H1 (cell line): Measurements from ENCODE around the gene FSD1. TPM values are rescaled to one million over a fixed set of nuclear protein-coding genes. Genes with fewer than 3 reads are reported as not detected.

Experiments
- CTCF ChIA-PET: fragments of 300-600 bp; sonication (Branson Sonifier 250); formaldehyde crosslinking; loops from one replicate; lab custom pipeline; 2021; ENCODE audit not compliant: partially characterized antibody; lab: Charles Lee
- POLR2A ChIA-PET: fragments of 300-600 bp; sonication (Branson Sonifier 250); formaldehyde crosslinking; loops from one replicate; lab custom pipeline; 2021; ENCODE audit warnings: inconsistent platforms; ENCODE audit not compliant: partially characterized antibody; lab: Charles Lee
- DNase-seq, 2 experiments: peaks; one replicate each; pipeline versions ENCODE4 v3.0.0 to v3.0.0-alpha.2; 2010 to 2022; ENCODE audit warnings: low spot score in 2 of 2, low read depth in 1 of 2, mixed read lengths in 1 of 2
- FAIRE-seq: peaks from 2 replicates; lab custom pipeline; 2011; peaks lifted over from hg19 to GRCh38; lab: Jason Lieb, UNC
- H2AFZ ChIP-seq: 2 replicates; pipeline ENCODE4 v1.8.1; 2012; ENCODE audit warnings: low read length, inconsistent platforms
- H2AK5ac ChIP-seq: 2 replicates; pipeline ENCODE4 v1.6.1; 2013; ENCODE audit warnings: low read depth, low read length
- H2BK120ac ChIP-seq: replicated peaks from 2 replicates; pipeline ENCODE3; 2013; ENCODE audit warnings: low read depth, low read length, inconsistent platforms
- H2BK12ac ChIP-seq: 2 replicates; pipeline ENCODE4 v1.6.1; 2013; ENCODE audit warnings: low read depth, low read length
- H2BK15ac ChIP-seq: 2 replicates; pipeline ENCODE4 v1.6.1; 2013; ENCODE audit warnings: low read length
- H2BK20ac ChIP-seq: 2 replicates; pipeline ENCODE4 v1.6.1; 2013; ENCODE audit warnings: low read length
- H2BK5ac ChIP-seq: 2 replicates; pipeline ENCODE4 v1.6.1; 2013; ENCODE audit warnings: low read depth, low read length
- H3K14ac ChIP-seq: 2 replicates; pipeline ENCODE4 v1.6.1; 2013; ENCODE audit warnings: inconsistent platforms; ENCODE audit not compliant: insufficient read length
- H3K18ac ChIP-seq: 2 replicates; pipeline ENCODE4 v1.6.1; 2013; ENCODE audit warnings: low read length; ENCODE audit errors: extremely low read depth
- H3K23ac ChIP-seq: 2 replicates; pipeline ENCODE4 v1.6.1; 2013; ENCODE audit warnings: inconsistent platforms; ENCODE audit not compliant: insufficient read length
- H3K23me2 ChIP-seq: 2 replicates; pipeline ENCODE4 v1.6.1; 2013; ENCODE audit warnings: low read depth, low read length
- H3K27ac ChIP-seq: 2 replicates; pipeline ENCODE4 v1.6.1; 2011; ENCODE audit warnings: low read depth, low read length, inconsistent platforms
- H3K27me3 ChIP-seq, 4 experiments: replicated peaks in 1 of 4; 1 replicate in 1 of 4; 2 replicates in 3 of 4; pipeline versions ENCODE4 v1.6.1 to v1.8.1; 2011 to 2013; ENCODE audit warnings: low read length in 3 of 4, mild to moderate bottlenecking in 3 of 4, inconsistent platforms in 2 of 4, mixed read lengths in 2 of 4, moderate library complexity in 1 of 4; ENCODE audit not compliant: control insufficient read depth in 3 of 4, insufficient read depth in 3 of 4; ENCODE audit errors: extremely low read depth in 1 of 4
- H3K36me3 ChIP-seq, 4 experiments: 2 replicates each; pipeline versions ENCODE4 v1.6.1 to v1.8.1; 2011 to 2013; ENCODE audit warnings: mild to moderate bottlenecking in 4 of 4, low read length in 3 of 4, moderate library complexity in 2 of 4, control low read depth in 1 of 4, inconsistent platforms in 1 of 4; ENCODE audit not compliant: insufficient read depth in 4 of 4, control insufficient read depth in 2 of 4
- H3K4ac ChIP-seq: replicated peaks from 2 replicates; pipeline ENCODE3; 2013; ENCODE audit warnings: low read length, low read depth, mixed read lengths, inconsistent platforms; ENCODE audit not compliant: insufficient read length
- H3K4me1 ChIP-seq, 4 experiments: replicated peaks in 1 of 4; 1 replicate in 1 of 4; 2 replicates in 3 of 4; pipeline versions ENCODE4 v1.6.1 to v1.8.1; 2011 to 2013; ENCODE audit warnings: low read length in 3 of 4, inconsistent platforms in 2 of 4, mixed read lengths in 1 of 4; ENCODE audit not compliant: insufficient read depth in 4 of 4, control insufficient read depth in 3 of 4
- H3K4me2 ChIP-seq, 2 experiments: 2 replicates each; pipeline versions ENCODE4 v1.6.1 to v1.8.1; 2011 to 2013; ENCODE audit warnings: low read depth in 2 of 2, low read length in 2 of 2, control low read depth in 1 of 2, inconsistent platforms in 1 of 2, mild to moderate bottlenecking in 1 of 2; ENCODE audit not compliant: insufficient read depth in 1 of 2
- H3K4me3 ChIP-seq, 4 experiments: fragments of 200-600, 300-600 bp in 1 of 4; sonication (generic), shearing (Covaris generic), sonication (Bioruptor Twin) in 1 of 4; 2 replicates each; pipeline versions ENCODE4 v1.5.1 to v1.8.1; 2011 to 2016; ENCODE audit warnings: low read length in 4 of 4, low read depth in 3 of 4, control low read depth in 2 of 4, inconsistent platforms in 2 of 4, mild to moderate bottlenecking in 2 of 4, mixed read lengths in 1 of 4, moderate library complexity in 1 of 4; ENCODE audit not compliant: insufficient read depth in 2 of 4; ENCODE audit errors: extremely low read depth in 1 of 4
- H3K56ac ChIP-seq: replicated peaks from 2 replicates; pipeline ENCODE3; 2013; ENCODE audit warnings: low read depth, mild to moderate bottlenecking, mixed read lengths, low read length, inconsistent platforms; ENCODE audit not compliant: insufficient read length
- H3K79me1 ChIP-seq: 2 replicates; pipeline ENCODE4 v1.6.1; 2013; ENCODE audit warnings: low read depth, low read length, control low read depth
- H3K79me2 ChIP-seq, 2 experiments: 2 replicates each; pipeline versions ENCODE4 v1.6.1 to v1.8.1; 2012 to 2013; ENCODE audit warnings: low read length in 2 of 2, mild to moderate bottlenecking in 2 of 2, inconsistent platforms in 1 of 2; ENCODE audit not compliant: insufficient read depth in 2 of 2, control insufficient read depth in 1 of 2
- H3K9ac ChIP-seq, 4 experiments: replicated peaks in 1 of 4; 1 replicate in 1 of 4; 2 replicates in 3 of 4; pipeline versions ENCODE4 v1.6.1 to v1.8.1; 2011 to 2013; ENCODE audit warnings: low read depth in 3 of 4, low read length in 3 of 4, control low read depth in 2 of 4, mild to moderate bottlenecking in 2 of 4, moderate library complexity in 2 of 4, inconsistent platforms in 1 of 4; ENCODE audit errors: extremely low read depth in 1 of 4
- H3K9me3 ChIP-seq, 2 experiments: 2 replicates each; pipeline versions ENCODE4 v1.6.1 to v1.8.1; 2012 to 2013; ENCODE audit warnings: mild to moderate bottlenecking in 2 of 2, moderate library complexity in 2 of 2, control low read depth in 1 of 2, inconsistent platforms in 1 of 2, low read depth in 1 of 2, low read length in 1 of 2, mixed read lengths in 1 of 2; ENCODE audit not compliant: insufficient read depth in 2 of 2
- H4K20me1 ChIP-seq, 2 experiments: replicated peaks in 1 of 2; 2 replicates each; pipeline versions ENCODE3 to v1.8.1; 2011 to 2013; ENCODE audit warnings: inconsistent platforms in 2 of 2, low read length in 2 of 2, mild to moderate bottlenecking in 1 of 2; ENCODE audit not compliant: insufficient read depth in 2 of 2, control insufficient read depth in 1 of 2
- H4K5ac ChIP-seq: 2 replicates; pipeline ENCODE4 v1.6.1; 2013; ENCODE audit warnings: low read length, low read depth, mixed read lengths, inconsistent platforms; ENCODE audit not compliant: insufficient read length
- H4K8ac ChIP-seq: 2 replicates; pipeline ENCODE4 v1.8.0; 2013; ENCODE audit warnings: mild to moderate bottlenecking, moderate library complexity, low read length, inconsistent platforms; ENCODE audit not compliant: insufficient read depth; ENCODE audit errors: extremely low read depth
- H4K91ac ChIP-seq: replicated peaks from 2 replicates; pipeline ENCODE3; 2013; ENCODE audit warnings: low read length, mixed read lengths, inconsistent platforms; ENCODE audit not compliant: insufficient read length
- BRCA1 ChIP-seq: IDR thresholded peaks from 2 replicates; pipeline ENCODE4 v1.6.1; 2012; ENCODE audit warnings: low read depth, low read length, improper control_type of control experiment
- CHD2 ChIP-seq: IDR thresholded peaks from 2 replicates; pipeline ENCODE4 v1.6.1; 2012; ENCODE audit warnings: low read length, improper control_type of control experiment
- HDAC6 ChIP-seq: IDR thresholded peaks from one replicate; pipeline ENCODE4 v1.7.1; 2012; ENCODE audit warnings: low read depth, mild to moderate bottlenecking, inconsistent platforms, low read length, moderate library complexity
- NANOG ChIP-seq: IDR thresholded peaks from 2 replicates; pipeline ENCODE4 v1.6.1; 2011; ENCODE audit warnings: low read length, low read depth, mild to moderate bottlenecking, inconsistent platforms; ENCODE audit not compliant: insufficient read depth, poor library complexity, severe bottlenecking
- NRF1 ChIP-seq: IDR thresholded peaks from 2 replicates; pipeline ENCODE4 v1.6.1; 2011; ENCODE audit warnings: mild to moderate bottlenecking, low read depth, low read length, improper control_type of control experiment
- POLR2A ChIP-seq, 2 experiments: IDR thresholded peaks; 1 replicate in 1 of 2; 2 replicates in 1 of 2; pipeline ENCODE4 v1.6.1; 2011; ENCODE audit warnings: low read depth in 2 of 2, low read length in 2 of 2, mild to moderate bottlenecking in 2 of 2; ENCODE audit errors: control extremely low read depth in 1 of 2
- SP1 ChIP-seq: IDR thresholded peaks from 2 replicates; pipeline ENCODE4 v1.6.1; 2011; ENCODE audit warnings: low read depth, low read length
- SP2 ChIP-seq: IDR thresholded peaks from 2 replicates; pipeline ENCODE4 v1.6.1; 2012; ENCODE audit warnings: mild to moderate bottlenecking, low read length, inconsistent platforms
- TAF7 ChIP-seq: optimal IDR thresholded peaks from 2 replicates; pipeline ENCODE3; 2011; ENCODE audit warnings: low read depth, mild to moderate bottlenecking, inconsistent platforms, low read length, moderate library complexity, borderline replicate concordance
- TBP ChIP-seq: IDR thresholded peaks from 2 replicates; pipeline ENCODE4 v1.6.1; 2011; ENCODE audit warnings: low read depth, low read length, improper control_type of control experiment
- TEAD4 ChIP-seq: IDR thresholded peaks from 2 replicates; pipeline ENCODE4 v1.6.1; 2012; ENCODE audit warnings: low read depth, low read length, inconsistent platforms, mixed read lengths
- WGBS, 2 experiments: shearing (Covaris generic) in 1 of 2; methylation state at CpG; one replicate each; pipeline versions ENCODE4 v1.1.6 to v1.1.7; 2013 to 2015; ENCODE audit warnings: low lambda C conversion rate in 2 of 2, mixed read lengths in 2 of 2, inconsistent platforms in 1 of 2, low coverage in 1 of 2, missing lambda C conversion rate in 1 of 2; ENCODE audit not compliant: insufficient replicate concordance in 2 of 2, insufficient coverage in 1 of 2, insufficient read length in 1 of 2; ENCODE audit errors: extremely low coverage in 1 of 2, missing lambda C conversion rate in 1 of 2; 5-methylcytosine and 5-hydroxymethylcytosine counted together
- polyA plus RNA-seq, 7 experiments: library from polyadenylated mRNA; depleted of rRNA in 3 of 7; stranded (reverse) in 5 of 7; unstranded in 2 of 7; fragments of >200 nt in 5 of 7; fragments of 200-250 nt in 2 of 7; gene quantifications; 1 replicate in 5 of 7; 2 replicates in 1 of 7; 4 replicates in 1 of 7; pipeline versions ENCODE4 v1.2.1 to v1.2.3, GENCODE V29; 2011 to 2013; ENCODE audit warnings: missing spikeins in 2 of 7, mixed read lengths in 2 of 7
- total RNA-seq: library from RNA; stranded (reverse); fragmentation: NEBNext Ultra II Directional; extraction: Animal tissue kit (Norgen Biotek cat#: 25700); gene quantifications from 2 replicates; pipeline ENCODE4 v1.2.1, GENCODE V29; 2021

Gene FSD1
- total and polyA plus RNA-seq, 2 of the 8 experiments (the other 6 are each of a cell fraction or from before 2014, with no cell fraction given) = 58.8 to 181 TPM

DNA sequence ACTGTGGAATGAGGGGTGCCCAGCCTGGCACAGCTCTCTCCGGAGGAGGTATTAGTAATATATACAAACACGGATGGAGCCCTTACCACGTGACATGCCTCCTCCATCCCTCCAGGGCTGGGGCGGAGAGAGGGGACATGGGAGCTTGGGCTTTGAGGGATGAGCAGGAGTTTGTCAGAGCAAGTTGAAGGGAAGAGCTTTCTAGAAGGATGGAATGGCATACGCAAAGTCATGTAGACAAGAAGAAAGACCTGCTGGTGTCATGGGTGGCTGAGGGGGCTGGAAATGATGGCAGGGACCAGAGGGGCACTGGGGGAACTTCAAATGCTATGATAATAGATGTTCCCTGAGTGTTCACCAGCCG is 41.6 kb downstream of the FSD1 start:
- Histone ChIP-seq H2BK12ac (no peak overlapping the region), H2BK20ac (no peak overlapping the region), H3K56ac (no peak overlapping the region), H3K27me3 (no peaks in the 10 kb centered on the region), H4K8ac (no peak overlapping the region), H3K36me3 (peaks cover 0 to 16% (median 5%) of the 10 kb centered on the region in 4 experiments; a peak in 5 of 8 replicates), H3K9me3 (no peaks in the 10 kb centered on the region), H3K14ac (no peak overlapping the region), H3K79me1 (no peaks in the 10 kb centered on the region), H3K9ac (no peak overlapping the region), H2BK5ac (no peak overlapping the region), H3K23me2 (peaks cover 10% of the 10 kb centered on the region), H4K5ac (no peak overlapping the region), H4K20me1 (peaks cover 0 to 10% of the 10 kb centered on the region in 2 experiments), H3K23ac (no peak overlapping the region), H2BK120ac (no peak overlapping the region), H3K27ac (no peak overlapping the region), H2AK5ac (no peak overlapping the region), H2AFZ (no peak overlapping the region), H3K4ac (no peak overlapping the region), H3K4me2 (no peak overlapping the region), H3K4me3 (no peak overlapping the region), H3K18ac (no peak overlapping the region), H2BK15ac (no peak overlapping the region), H3K79me2 (peaks cover 0 to 5% of the 10 kb centered on the region in 2 experiments; a peak in 1 of 4 replicates), H4K91ac (no peak overlapping the region), H3K4me1 (peaks cover 0 to 13% (median 4%) of the 10 kb centered on the region in 4 experiments; a peak in 5 of 7 replicates)
- FAIRE-seq (no peak), DNase-seq (no peak)
- TF ChIP-seq POLR2A (IDR thresholded peaks at IDR 0.05; ENCODE audit: control extremely low read depth in 1 of 2, low read depth in 2 of 2, low read length in 2 of 2) = no peak
- TF ChIP-seq CHD2 = no peak
- TF ChIP-seq BRCA1 = no peak
- no peak for TF ChIP-seq HDAC6
- TF ChIP-seq NRF1 = no peak
- no peak for TF ChIP-seq TAF7
- no peak for TF ChIP-seq NANOG
- no peak for TF ChIP-seq SP1
- TF ChIP-seq TBP = no peak
- no peak for TF ChIP-seq TEAD4
- TF ChIP-seq SP2 = no peak
- 94% methylated on average over 6 of the region's 6 CpGs; no CpG with 5 or more reads in 1 of the 2 experiments for WGBS, 2 experiments
- CTCF ChIA-PET = interaction anchor here (0.6 to 20.4 kb wide), 8 partner anchors 9 to 322 kb away, joined by 3 to 311 read pairs (median 3); partner anchors contain the start of gene SHD
- POLR2A ChIA-PET = interaction anchor here (1.6 to 5.6 kb wide), 3 partner anchors 15 to 78 kb away, joined by 7 to 72 read pairs (median 36); no protein-coding TSS in a partner anchor
